GM18499 (cell line): Measurements from ENCODE around the gene SPANXN3.
"Not testable (repeated sequence)": the region's sequence is repeated elsewhere in the genome, so short reads cannot be mapped to it uniquely, and the experiment has no call there.

Source experiments
- ATAC-seq: cut with Tn5 transposase; IDR thresholded peaks from one replicate; pipeline ENCODE4 v1.9.1; 2021; ENCODE audit warnings: moderate number of reproducible peaks; ENCODE audit not compliant: insufficient read depth, unreplicated experiment

The SPANXN3 gene

GRCh38 chrX:143517375-143517774 lies at the start of gene SPANXN3:
TSS of gene SPANXN3 (minus strand) at chrX:143517475. CDS start at chrX:143517391, 84 bp downstream.
- not testable (repeated sequence) for ATAC-seq

GRCh38 chrX:143536176-143536575 lies 18.9 kb upstream of the SPANXN3 start:
- ATAC-seq = no peak

GRCh38 chrX:143502196-143502595 lies 15.1 kb downstream of the SPANXN3 start:
- ATAC-seq = not testable (repeated sequence)

- ATAC-seq = no peak
Observed at GRCh38 chrX:143500751-143501150, 16.5 kb downstream of the SPANXN3 start.

- no peak for ATAC-seq
Observed at GRCh38 chrX:143486105-143486504, 31.2 kb downstream of the SPANXN3 start.

- no peak for ATAC-seq
Observed at GRCh38 chrX:143476751-143477150, 40.5 kb downstream of the SPANXN3 start.

GRCh38 chrX:143472347-143472938 lies 44.8 kb downstream of the SPANXN3 start:
- ATAC-seq = no peak

GRCh38 chrX:143466130-143466529 lies 51.1 kb downstream of the SPANXN3 start:
- no peak for ATAC-seq

GRCh38 chrX:143462696-143463095 lies 54.6 kb downstream of the SPANXN3 start:
- ATAC-seq = no peak

- no peak for ATAC-seq
Observed at GRCh38 chrX:143461606-143462005, 55.7 kb downstream of the SPANXN3 start.
